Progenitor cell of endocrine pancreas (in vitro differentiated cells): ENCODE measurements around the gene SYT9. TPM values are rescaled to one million over a fixed set of nuclear protein-coding genes. Genes with fewer than 3 reads are reported as not detected.

Experiments used
- DNase-seq: peaks from one replicate; pipeline ENCODE4 v3.0.0; 2021; ENCODE audit warnings: low spot score; ENCODE audit not compliant: unreplicated experiment
- H3K27ac Mint-ChIP-seq: 2 replicates; pipeline ENCODE4 v1.8.0; 2021; ENCODE audit warnings: mild to moderate bottlenecking, moderate library complexity, mixed read lengths
- H3K27me3 Mint-ChIP-seq: 2 replicates; pipeline ENCODE4 v1.8.0; 2021; ENCODE audit warnings: mixed read lengths
- H3K36me3 Mint-ChIP-seq: 2 replicates; pipeline ENCODE4 v1.8.0; 2022; ENCODE audit warnings: mixed read lengths; ENCODE audit not compliant: insufficient read depth
- H3K4me1 Mint-ChIP-seq: 2 replicates; pipeline ENCODE4 v1.8.0; 2021; ENCODE audit warnings: low read depth, mixed read lengths
- H3K4me3 Mint-ChIP-seq: 2 replicates; pipeline ENCODE4 v1.8.0; 2021; ENCODE audit warnings: low read depth, mild to moderate bottlenecking, moderate library complexity, mixed read lengths
- H3K9me3 Mint-ChIP-seq: 2 replicates; pipeline ENCODE4 v1.8.0; 2021; ENCODE audit warnings: low read depth, mixed read lengths
- total RNA-seq: library from RNA; stranded (reverse); gene quantifications from 2 replicates; pipeline ENCODE4 v1.2.1, GENCODE V29; 2021
- TF ChIP-seq, protein P1 (sequence below): fragments of 200-600 bp; sonication (generic); IDR thresholded peaks from one replicate; pipeline ENCODE4 v1.5.0; 2021; ENCODE audit warnings: antibody characterized with exemption, mild to moderate bottlenecking; ENCODE audit not compliant: unreplicated experiment

SYT9 gene
- total RNA-seq, 1 donor from 2014 or later = 0.57 TPM

DNA sequence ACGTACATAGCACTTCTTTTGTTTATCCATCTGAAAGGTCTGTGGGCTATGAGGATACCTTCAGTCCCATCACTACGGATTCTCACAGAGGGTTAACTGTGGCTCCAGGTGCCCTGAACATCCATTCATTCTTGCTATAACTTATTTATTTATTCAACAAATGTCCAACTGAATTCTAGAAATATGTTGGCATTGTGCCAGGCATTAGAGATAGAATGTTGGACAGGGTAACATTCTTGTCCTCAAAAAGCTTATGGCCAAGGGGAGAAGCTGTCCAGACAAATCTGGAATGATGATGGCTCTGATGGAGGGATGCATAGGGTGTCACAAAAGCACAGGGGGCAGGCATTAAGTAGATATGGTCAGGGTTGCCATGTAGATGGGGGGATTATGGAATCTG, 242.0 kb downstream of the SYT9 start:
- Mint-ChIP-seq H3K27me3 (peaks cover 2% of the 10 kb centered on the region), H3K27ac (no peak overlapping the region), H3K4me3 (no peak overlapping the region), H3K4me1 (peaks cover 11% of the 10 kb centered on the region), H3K36me3 (no peaks in the 10 kb centered on the region), H3K9me3 (no peaks in the 10 kb centered on the region)
- TF ChIP-seq, protein P1, sequence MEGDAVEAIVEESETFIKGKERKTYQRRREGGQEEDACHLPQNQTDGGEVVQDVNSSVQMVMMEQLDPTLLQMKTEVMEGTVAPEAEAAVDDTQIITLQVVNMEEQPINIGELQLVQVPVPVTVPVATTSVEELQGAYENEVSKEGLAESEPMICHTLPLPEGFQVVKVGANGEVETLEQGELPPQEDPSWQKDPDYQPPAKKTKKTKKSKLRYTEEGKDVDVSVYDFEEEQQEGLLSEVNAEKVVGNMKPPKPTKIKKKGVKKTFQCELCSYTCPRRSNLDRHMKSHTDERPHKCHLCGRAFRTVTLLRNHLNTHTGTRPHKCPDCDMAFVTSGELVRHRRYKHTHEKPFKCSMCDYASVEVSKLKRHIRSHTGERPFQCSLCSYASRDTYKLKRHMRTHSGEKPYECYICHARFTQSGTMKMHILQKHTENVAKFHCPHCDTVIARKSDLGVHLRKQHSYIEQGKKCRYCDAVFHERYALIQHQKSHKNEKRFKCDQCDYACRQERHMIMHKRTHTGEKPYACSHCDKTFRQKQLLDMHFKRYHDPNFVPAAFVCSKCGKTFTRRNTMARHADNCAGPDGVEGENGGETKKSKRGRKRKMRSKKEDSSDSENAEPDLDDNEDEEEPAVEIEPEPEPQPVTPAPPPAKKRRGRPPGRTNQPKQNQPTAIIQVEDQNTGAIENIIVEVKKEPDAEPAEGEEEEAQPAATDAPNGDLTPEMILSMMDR = no peak
- no peak for DNase-seq

DNA sequence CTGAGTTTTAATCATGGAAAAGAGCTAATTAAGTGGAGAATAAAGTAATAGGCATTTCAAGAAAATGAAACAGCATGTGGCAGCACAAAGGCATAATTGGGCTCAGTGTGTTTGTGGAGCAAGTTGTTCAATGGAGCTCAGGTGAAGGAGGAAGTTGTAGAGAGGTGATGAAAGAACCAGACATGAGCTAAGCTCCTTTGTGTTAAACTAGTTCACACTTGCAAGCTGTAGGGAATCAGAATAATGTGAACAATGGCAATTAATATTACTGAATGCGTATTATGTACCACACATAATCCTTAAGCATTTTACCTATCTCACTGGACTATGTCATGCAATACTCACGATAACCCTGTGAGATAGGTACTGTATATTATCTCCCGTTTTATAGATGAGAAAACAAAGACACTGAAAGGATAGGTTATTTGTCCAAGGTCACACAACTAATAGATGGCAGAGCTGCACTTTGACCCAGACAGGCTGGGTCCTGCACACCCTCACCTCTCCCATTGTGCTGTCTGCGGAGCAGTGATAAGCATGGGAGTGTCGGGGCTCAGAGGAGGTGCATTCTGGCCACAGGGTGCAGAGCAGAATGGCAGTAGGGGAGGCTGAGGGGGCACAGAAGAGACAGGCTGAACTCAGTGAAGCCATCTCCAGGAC, 242.5 kb downstream of the SYT9 start:
- Mint-ChIP-seq H3K4me3 (no peak overlapping the region), H3K4me1 (peaks cover 11% of the 10 kb centered on the region), H3K27ac (no peak overlapping the region), H3K9me3 (no peaks in the 10 kb centered on the region), H3K36me3 (no peaks in the 10 kb centered on the region), H3K27me3 (peaks cover 2% of the 10 kb centered on the region)
- no peak for DNase-seq
- TF ChIP-seq, protein P1 = no peak

DNA sequence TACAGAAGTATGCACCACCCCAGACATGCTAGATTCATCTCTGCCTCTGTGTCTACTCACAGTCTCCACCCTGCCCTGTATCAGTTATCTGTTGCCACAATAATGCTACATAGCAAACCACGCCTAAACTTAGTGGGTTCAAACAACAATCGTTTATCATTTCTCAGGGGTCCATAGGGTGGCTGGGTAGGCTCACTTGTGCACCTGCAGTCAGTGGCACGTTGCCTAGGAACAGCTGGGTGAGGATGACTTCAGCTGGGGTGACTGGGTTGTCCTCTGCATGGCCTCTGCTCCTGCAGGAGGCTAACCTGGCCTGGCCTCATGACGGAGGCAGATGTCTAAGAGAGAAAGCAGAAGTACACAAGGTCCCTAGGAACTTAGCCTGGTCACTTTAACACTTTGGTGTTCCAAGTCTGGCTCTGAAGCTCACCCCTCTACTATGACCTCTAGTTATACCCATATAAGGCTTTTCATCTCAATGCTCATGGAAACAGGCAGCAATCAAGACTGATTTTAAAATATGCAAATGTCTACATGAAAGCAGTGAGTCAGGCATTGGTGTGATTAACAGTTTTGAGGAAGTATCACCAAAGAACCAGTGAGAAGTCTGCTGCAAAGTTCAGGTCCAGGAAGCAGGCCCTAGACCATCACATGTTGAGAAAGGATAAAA, 244.3 kb downstream of the SYT9 start:
- no peak for DNase-seq
- Mint-ChIP-seq H3K27ac (no peak overlapping the region), H3K4me1 (peaks cover 11% of the 10 kb centered on the region), H3K36me3 (no peaks in the 10 kb centered on the region), H3K27me3 (peaks cover 2% of the 10 kb centered on the region), H3K9me3 (no peaks in the 10 kb centered on the region), H3K4me3 (no peak overlapping the region)
- TF ChIP-seq, protein P1 = no peak

DNA sequence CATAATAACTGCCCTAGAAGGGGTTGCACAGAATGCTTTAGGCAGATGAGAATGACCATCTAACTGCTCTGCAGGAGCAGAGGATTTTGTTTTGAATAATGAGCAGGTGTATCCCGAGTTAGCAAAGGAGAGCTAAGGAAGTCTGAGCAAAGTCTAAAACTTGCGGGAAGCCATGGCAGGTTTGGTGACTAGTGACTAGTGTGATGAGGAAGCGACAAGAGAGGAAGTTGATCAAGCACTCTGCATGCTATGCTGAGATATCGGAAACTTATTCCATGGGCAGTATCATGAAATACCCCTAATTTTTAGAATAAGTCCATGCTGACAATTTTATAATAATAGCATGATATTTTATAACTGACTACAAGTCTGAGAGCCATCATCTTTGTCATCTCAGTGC, 246.5 kb downstream of the SYT9 start:
- TF ChIP-seq, protein P1 = no peak
- Mint-ChIP-seq H3K9me3 (no peaks in the 10 kb centered on the region), H3K27me3 (peaks cover 2% of the 10 kb centered on the region), H3K4me3 (no peak overlapping the region), H3K4me1 (peaks cover 11% of the 10 kb centered on the region), H3K36me3 (no peaks in the 10 kb centered on the region), H3K27ac (no peak overlapping the region)
- no peak for DNase-seq

DNA sequence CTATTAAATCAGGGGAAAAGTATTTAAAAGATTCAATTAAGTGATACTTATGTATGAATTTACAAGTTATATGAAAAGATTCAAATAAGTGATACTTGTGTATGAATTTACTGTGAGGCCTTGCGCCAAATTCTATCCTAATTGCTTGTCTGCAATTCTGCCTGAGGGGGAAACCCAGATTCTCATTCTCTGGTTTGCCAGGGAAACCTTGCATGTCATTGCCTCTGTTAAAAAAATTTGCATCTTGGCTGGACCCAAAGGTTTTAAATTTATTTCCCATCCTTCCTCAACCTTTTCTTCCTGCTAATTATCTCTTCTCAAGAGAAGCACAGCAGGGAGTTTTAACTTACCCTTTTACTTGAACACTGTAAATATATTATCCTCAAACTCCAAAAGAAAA, 247.4 kb downstream of the SYT9 start:
- Mint-ChIP-seq H3K4me1 (peaks cover 8% of the 10 kb centered on the region), H3K9me3 (no peaks in the 10 kb centered on the region), H3K27me3 (peaks cover 2% of the 10 kb centered on the region), H3K27ac (no peak overlapping the region), H3K36me3 (no peaks in the 10 kb centered on the region), H3K4me3 (no peak overlapping the region)
- TF ChIP-seq, protein P1 = no peak
- DNase-seq = no peak
